G401 (cell line): ENCODE results near the gene BAIAP2L1. TPM values are rescaled to one million over a fixed set of nuclear protein-coding genes. Genes with fewer than 3 reads are reported as not detected.

ENCODE experiments used
- DNase-seq: peaks from one replicate; pipeline ENCODE4 v3.0.0-alpha.2; 2015; ENCODE audit warnings: low spot score
- in situ Hi-C: cut with HindIII; loops from 2 replicates; pipeline ENCODE4 v1.10.0; 2016; ENCODE audit warnings: low sequenced_read_pairs, mixed read lengths
- total RNA-seq: library from RNA; depleted of rRNA; stranded (reverse); fragments of >200 nt; shearing (Covaris generic); gene quantifications from 2 replicates; pipeline ENCODE4 v1.2.3, GENCODE V29; 2014

The BAIAP2L1 gene
- total RNA-seq, 1 experiment from 2014 or later: 23.3 TPM

- no peak for DNase-seq
- in situ Hi-C loops: no loop called here
These were observed 34.9 kb downstream of the BAIAP2L1 start for GRCh38 chr7:98365863-98366561.

GRCh38 chr7:98364220-98364619, 36.7 kb downstream of the BAIAP2L1 start:
- in situ Hi-C loops: no loop called here
- no peak for DNase-seq

- in situ Hi-C loops: no loop called here
- no peak for DNase-seq
These were observed 38.4 kb downstream of the BAIAP2L1 start for GRCh38 chr7:98362517-98362916.

DNA sequence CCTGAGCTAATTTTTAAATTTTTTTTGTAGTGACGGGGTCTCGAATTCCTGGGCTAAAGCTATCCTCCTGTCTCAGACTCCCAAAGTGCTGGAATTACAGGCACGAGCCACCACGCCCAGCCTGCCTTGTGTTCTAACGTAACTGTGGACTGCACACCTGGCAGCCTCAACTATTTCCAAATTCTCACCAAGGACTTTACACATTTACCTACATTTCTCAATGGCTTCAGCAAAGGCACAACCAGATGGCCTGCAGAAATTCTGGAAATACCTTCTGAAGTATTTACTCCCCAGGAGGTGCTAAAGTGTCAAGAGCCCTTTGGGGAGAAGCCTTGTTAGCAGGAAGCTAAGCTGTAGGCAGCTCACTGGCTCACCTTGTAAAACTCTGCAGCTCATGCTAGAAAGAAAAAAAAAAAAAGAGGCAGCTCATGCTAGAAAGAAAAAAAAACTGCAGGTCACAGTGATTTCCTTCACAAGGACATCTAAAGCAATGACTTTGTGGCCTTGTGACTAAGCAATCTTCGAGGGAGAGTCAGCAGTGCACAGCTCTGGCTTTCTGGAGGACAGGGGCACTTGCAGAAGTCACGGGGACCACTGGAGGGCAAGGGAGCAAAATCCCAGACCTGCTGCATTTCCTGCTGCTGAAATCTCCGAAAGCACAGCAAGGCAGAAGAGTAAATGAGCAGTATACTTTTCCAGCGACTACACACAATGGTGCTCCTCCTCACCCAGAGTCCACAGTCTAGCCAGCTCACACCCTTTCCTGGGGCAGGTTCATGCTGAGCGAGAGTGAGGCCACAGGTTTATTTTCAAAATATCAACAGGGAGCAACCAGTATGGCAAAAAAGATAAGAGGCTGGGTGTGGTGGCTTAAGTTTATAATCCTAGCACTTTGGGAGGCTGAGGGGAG, 40.4 kb downstream of the BAIAP2L1 start:
- in situ Hi-C loops: no loop called here
- peak; percentile 14 for DNase-seq

DNA sequence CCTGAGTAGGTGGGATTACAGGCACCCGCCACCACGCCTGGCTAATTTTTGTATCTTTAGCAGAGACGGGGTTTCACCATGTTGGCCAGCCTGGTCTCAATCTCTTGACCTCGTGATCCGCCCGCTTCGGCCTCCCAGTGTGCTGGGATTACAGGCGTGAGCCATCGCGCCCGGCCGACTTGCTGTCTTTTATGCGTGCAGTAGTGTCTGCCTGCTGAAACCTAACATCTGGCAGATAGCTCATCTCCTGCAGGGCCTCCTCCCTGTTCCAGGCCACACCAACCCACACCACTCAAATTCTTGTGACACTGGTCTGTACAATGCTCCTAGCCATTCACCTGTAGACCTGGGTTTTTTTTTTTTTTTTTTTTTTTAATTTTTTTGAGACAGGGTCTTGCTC, 41.5 kb downstream of the BAIAP2L1 start:
- DNase-seq: no peak
- in situ Hi-C loops: no loop called here

DNA sequence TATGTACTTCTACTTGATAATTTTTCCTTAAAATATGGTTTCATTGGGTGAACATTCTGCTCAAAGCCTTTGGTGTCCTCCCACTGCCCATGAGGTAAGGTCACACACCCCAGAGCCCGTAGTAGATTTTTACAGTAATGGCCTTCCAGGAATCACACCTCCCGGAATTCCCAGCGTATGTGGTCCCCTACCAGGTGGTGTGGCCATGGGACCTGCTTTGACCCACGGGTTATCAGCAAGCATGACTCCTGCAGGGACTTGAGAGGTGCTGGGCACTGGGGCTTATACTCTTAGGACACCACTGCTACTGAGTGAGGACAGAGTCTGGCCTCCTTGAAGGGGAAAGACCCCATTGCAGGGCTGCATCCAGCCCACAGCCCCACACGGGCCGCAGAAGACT, 42.2 kb downstream of the BAIAP2L1 start:
- no peak for DNase-seq
- in situ Hi-C loops: no loop called here

- in situ Hi-C loops: no loop called here
- DNase-seq: no peak
These were observed 43.1 kb downstream of the BAIAP2L1 start for GRCh38 chr7:98357751-98358161.

GRCh38 chr7:98355250-98355538, 45.7 kb downstream of the BAIAP2L1 start:
- in situ Hi-C loops: no loop called here

DNA sequence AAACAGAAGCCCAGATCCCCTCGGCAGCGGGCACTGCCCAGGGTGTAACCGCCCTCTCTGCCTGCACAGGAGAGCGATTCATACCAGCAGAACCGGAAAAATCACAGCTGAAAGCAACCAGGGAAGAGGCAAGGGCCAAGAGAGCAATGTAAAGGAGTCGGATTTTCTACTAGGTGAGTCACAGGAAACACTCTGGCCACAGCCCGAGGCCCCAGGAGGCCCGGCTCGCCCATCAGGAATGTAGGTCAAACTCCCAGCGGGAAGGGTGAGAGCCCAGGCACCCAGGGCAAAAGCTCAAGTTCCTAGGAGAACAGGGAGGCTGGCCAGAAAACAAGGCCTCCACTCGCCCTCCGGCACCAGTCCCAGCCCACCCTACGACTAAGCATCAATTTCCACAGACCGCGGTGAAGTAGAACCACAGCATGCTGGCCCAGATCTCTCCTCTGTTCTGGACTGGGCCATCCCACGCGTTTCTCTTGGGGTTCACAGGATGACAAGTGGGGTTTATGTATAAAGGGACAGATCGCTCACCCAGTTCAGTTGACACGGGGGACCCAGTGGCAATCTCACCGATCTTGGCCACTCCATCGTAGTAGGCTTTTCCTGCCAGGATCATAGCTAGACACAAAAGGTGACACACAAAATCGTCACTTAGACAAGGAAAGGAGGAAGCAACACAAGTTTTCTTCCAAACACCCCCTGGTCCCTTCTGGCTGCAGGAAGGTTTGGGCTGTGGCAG, 46.2 kb downstream of the BAIAP2L1 start:
- no peak for DNase-seq
- in situ Hi-C loops: no loop called here

More at GRCh38 chr7:98355250-98355538, 45.7 kb downstream of the BAIAP2L1 start:
- DNase-seq: no peak

- no peak for DNase-seq
These were observed 46.8 kb downstream of the BAIAP2L1 start for GRCh38 chr7:98354052-98354451.

GRCh38 chr7:98352621-98353020, 48.3 kb downstream of the BAIAP2L1 start:
- DNase-seq: no peak
- in situ Hi-C loops: no loop called here

More at GRCh38 chr7:98354052-98354451, 46.8 kb downstream of the BAIAP2L1 start:
- in situ Hi-C loops: no loop called here

- in situ Hi-C loops: no loop called here
- DNase-seq: no peak
These were observed 49.8 kb downstream of the BAIAP2L1 start for GRCh38 chr7:98351136-98351535.

- in situ Hi-C loops: no loop called here
- no peak for DNase-seq
These were observed 52.0 kb downstream of the BAIAP2L1 start for GRCh38 chr7:98348726-98349474.

- DNase-seq: no peak
- in situ Hi-C loops: no loop called here
These were observed 54.3 kb downstream of the BAIAP2L1 start for GRCh38 chr7:98346515-98347069.

- in situ Hi-C loops: no loop called here
- no peak for DNase-seq
These were observed 59.8 kb downstream of the BAIAP2L1 start for GRCh38 chr7:98341106-98341505.

DNA sequence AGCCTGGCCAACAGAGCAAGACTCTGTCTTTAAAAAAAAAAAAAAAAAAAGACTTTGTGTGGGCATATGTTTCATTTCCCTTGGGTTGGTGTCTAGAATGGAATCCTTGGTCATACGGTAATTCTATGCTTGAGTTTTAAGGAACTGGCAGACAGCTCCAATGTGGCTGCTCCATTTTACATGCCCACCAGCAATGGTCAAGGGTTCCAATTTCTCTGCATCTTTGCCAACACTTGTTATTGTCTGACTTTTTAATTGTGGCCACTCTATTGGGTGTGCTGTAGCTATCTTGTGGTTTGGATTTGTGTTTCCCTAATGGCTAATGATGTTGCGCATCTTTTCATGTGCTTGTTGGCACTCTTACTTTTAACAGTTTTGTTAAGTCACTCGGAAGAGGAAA, 61.8 kb downstream of the BAIAP2L1 start:
- DNase-seq: no peak
- in situ Hi-C loops: no loop called here

DNA sequence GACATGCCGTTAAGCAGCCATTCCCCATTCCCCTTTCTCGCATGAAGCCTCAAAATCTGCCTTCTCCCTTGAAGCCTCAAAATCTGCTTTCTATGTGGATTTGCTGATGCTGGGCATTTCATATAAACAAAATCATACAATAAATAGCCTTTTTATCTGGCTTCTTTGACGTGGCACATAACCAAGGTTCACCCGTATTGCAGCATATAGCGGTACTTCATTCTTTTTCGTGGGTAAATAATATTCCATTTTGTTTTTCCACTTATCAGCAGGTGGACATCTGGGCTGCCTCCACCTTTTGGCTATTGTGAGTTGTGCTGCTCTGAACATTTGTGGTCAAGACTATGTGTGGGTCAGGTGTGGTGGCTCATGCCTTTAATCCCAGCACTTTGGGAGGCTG, 62.4 kb downstream of the BAIAP2L1 start:
- DNase-seq: no peak
- in situ Hi-C loops: no loop called here

DNA sequence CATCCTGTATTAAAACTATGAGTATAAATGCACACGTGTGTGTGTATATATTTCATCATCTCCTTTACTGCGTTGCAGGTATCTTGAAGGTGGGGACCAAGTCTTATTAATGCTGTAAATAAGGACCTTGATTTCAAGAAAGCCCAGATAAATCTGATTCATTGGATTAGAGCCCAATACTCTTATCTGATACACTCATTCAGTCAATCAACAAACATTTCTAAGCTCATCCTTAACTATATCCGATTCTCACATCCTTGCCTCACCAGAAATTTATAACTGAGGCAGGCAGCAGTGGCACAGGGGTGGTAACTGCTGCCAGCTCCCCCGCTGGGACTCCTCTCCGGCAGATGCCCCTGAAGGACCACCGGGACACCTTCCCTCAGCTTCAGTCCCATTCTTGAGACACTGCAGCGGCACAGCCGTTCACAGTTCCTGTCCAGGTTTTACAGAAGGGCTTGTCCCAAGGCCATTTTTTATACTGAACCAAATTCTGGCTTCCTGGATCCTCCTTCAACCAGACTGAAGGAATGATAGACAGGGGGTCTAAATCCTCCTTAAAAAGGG, 65.4 kb downstream of the BAIAP2L1 start:
- no peak for DNase-seq
- in situ Hi-C loops: no loop called here

GRCh38 chr7:98334081-98334480, 66.8 kb downstream of the BAIAP2L1 start:
- DNase-seq: no peak
- in situ Hi-C loops: no loop called here
